Measurements from ENCODE around the gene BCCIP. TPM values are rescaled to one million over a fixed set of nuclear protein-coding genes. Genes with fewer than 3 reads are reported as not detected.

The BCCIP gene
- total RNA-seq, 1 donor from 2014 or later = 31.3 TPM

- no peak for DNase-seq (ENCODE audit: low spot score)
- intact Hi-C loops (cut with DNase I) = loop anchor here (10.0 kb wide), 1 partner anchor 1014 kb away; no protein-coding TSS in a partner anchor
- no peak for ATAC-seq
These were observed 15.6 kb downstream of the BCCIP start for GRCh38 chr10:125838802-125839575.

- DNase-seq (ENCODE audit: low spot score) (no peak), ATAC-seq (no peak)
- intact Hi-C loops (cut with DNase I) = no loop called here
These were observed 17.1 kb downstream of the BCCIP start for GRCh38 chr10:125840406-125840805.

- intact Hi-C loops (cut with DNase I) = no loop called here
- DNase-seq (ENCODE audit: low spot score) (no peak), ATAC-seq (no peak)
These were observed 17.6 kb downstream of the BCCIP start for GRCh38 chr10:125840955-125841354.

GRCh38 chr10:125843603-125844329 is 20.4 kb downstream of the BCCIP start:
- DNase-seq (ENCODE audit: low spot score) (no peak), ATAC-seq (no peak)
- intact Hi-C loops (cut with DNase I) = no loop called here

- ATAC-seq (peak; percentile 76), DNase-seq (ENCODE audit: low spot score) (no peak)
- intact Hi-C loops (cut with DNase I) = no loop called here
These were observed 21.4 kb downstream of the BCCIP start for GRCh38 chr10:125844751-125845221.

- ATAC-seq (no peak), DNase-seq (ENCODE audit: low spot score) (no peak)
- intact Hi-C loops (cut with DNase I) = no loop called here
These were observed 22.3 kb downstream of the BCCIP start for GRCh38 chr10:125845617-125846016.

GRCh38 chr10:125846894-125847293 is 23.5 kb downstream of the BCCIP start:
- no peak for ATAC-seq
- intact Hi-C loops (cut with DNase I) = no loop called here
- DNase-seq (ENCODE audit: low spot score) = no peak

- DNase-seq (ENCODE audit: low spot score) (no peak), ATAC-seq (no peak)
- intact Hi-C loops (cut with DNase I) = no loop called here
These were observed 25.0 kb downstream of the BCCIP start for GRCh38 chr10:125848371-125848770.

GRCh38 chr10:125848857-125849256 is 25.5 kb downstream of the BCCIP start:
- no peak for ATAC-seq
- intact Hi-C loops (cut with DNase I) = no loop called here
- no peak for DNase-seq (ENCODE audit: low spot score)

GRCh38 chr10:125849448-125849847 is 26.1 kb downstream of the BCCIP start:
- intact Hi-C loops (cut with DNase I) = no loop called here
- no peak for DNase-seq (ENCODE audit: low spot score)
- ATAC-seq = no peak

- DNase-seq (ENCODE audit: low spot score) (no peak), ATAC-seq (no peak)
- intact Hi-C loops (cut with DNase I) = no loop called here
These were observed 27.7 kb downstream of the BCCIP start for GRCh38 chr10:125850766-125851731.

- ATAC-seq = no peak
- intact Hi-C loops (cut with DNase I) = no loop called here
- DNase-seq (ENCODE audit: low spot score) = no peak
These were observed 29.1 kb downstream of the BCCIP start for GRCh38 chr10:125852487-125852886.

GRCh38 chr10:125857185-125857760 is 33.9 kb downstream of the BCCIP start:
- intact Hi-C loops (cut with DNase I) = no loop called here
- DNase-seq (ENCODE audit: low spot score) (no peak), ATAC-seq (no peak)

GRCh38 chr10:125859128-125859817 is 35.9 kb downstream of the BCCIP start:
- ATAC-seq (no peak), DNase-seq (ENCODE audit: low spot score) (no peak)
- intact Hi-C loops (cut with DNase I) = no loop called here

GRCh38 chr10:125865120-125865519 is 41.8 kb downstream of the BCCIP start:
- intact Hi-C loops (cut with DNase I) = no loop called here
- no peak for ATAC-seq
- no peak for DNase-seq (ENCODE audit: low spot score)

- no peak for ATAC-seq
- intact Hi-C loops (cut with DNase I) = no loop called here
- no peak for DNase-seq (ENCODE audit: low spot score)
These were observed 43.2 kb downstream of the BCCIP start for GRCh38 chr10:125866421-125867029.

GRCh38 chr10:125868372-125868975 is 45.1 kb downstream of the BCCIP start:
- DNase-seq (ENCODE audit: low spot score) = no peak

GRCh38 chr10:125871338-125871737 is 48.0 kb downstream of the BCCIP start:
- ATAC-seq (no peak), DNase-seq (ENCODE audit: low spot score) (no peak)
- intact Hi-C loops (cut with DNase I) = no loop called here

More at GRCh38 chr10:125868372-125868975, 45.1 kb downstream of the BCCIP start:
- intact Hi-C loops (cut with DNase I) = no loop called here
- ATAC-seq = no peak

Data from sciatic nerve (tissue), 2 donors.